Measurements from ENCODE around the gene OOSP1. TPM values are rescaled to one million over a fixed set of nuclear protein-coding genes. Genes with fewer than 3 reads are reported as not detected.

The OOSP1 gene
- total RNA-seq, 2 donors from 2014 or later, result not detected

GRCh38 chr11:59941091-59941490 lies 2.9 kb downstream of the OOSP1 start:
- Histone ChIP-seq H3K36me3 (ENCODE audit: control insufficient read depth, insufficient read depth, low read length) (no peaks in the 10 kb centered on the region), H3K9me3 (ENCODE audit: control insufficient read depth, low read length) (peaks cover 8% of the 10 kb centered on the region), H3K27ac (ENCODE audit: low read depth, low read length) (no peak overlapping the region), H3K4me1 (ENCODE audit: control insufficient read depth, insufficient read depth, low read length) (no peaks in the 10 kb centered on the region), H3K9ac (ENCODE audit: extremely low read depth, low read length, poor library complexity, severe bottlenecking) (no peak overlapping the region), H3K27me3 (ENCODE audit: control insufficient read depth, insufficient read depth, low read length, poor library complexity, severe bottlenecking) (no peaks in the 10 kb centered on the region), H3K4me3 (ENCODE audit: low read length) (no peak overlapping the region)
- DNase-seq, result no peak
- H3K9me3 Mint-ChIP-seq, result peaks cover 12% of the 10 kb centered on the region
- TF ChIP-seq CTCF (conservative IDR thresholded peaks at IDR 0.05), result no peak
- no peaks in the 10 kb centered on the region for H3K36me3 Mint-ChIP-seq (ENCODE audit: low read depth)
- H3K4me3 Mint-ChIP-seq, result no peak overlapping the region
- no peaks in the 10 kb centered on the region for H3K4me1 Mint-ChIP-seq
- no peaks in the 10 kb centered on the region for H3K27me3 Mint-ChIP-seq (ENCODE audit: insufficient read depth)
- WGBS, 2 experiments (ENCODE audit: insufficient coverage in 1 of 2, insufficient read length in 1 of 2), result 86 to 100% methylated on average over 2 to 4 of the region's 4 CpGs
- no peak overlapping the region for H3K27ac Mint-ChIP-seq

- no peaks in the 10 kb centered on the region for H3K27me3 Mint-ChIP-seq (ENCODE audit: insufficient read depth)
- H3K27ac ChIP-seq (ENCODE audit: low read depth, low read length), result no peak overlapping the region
Observed at GRCh38 chr11:59943997-59944714, 5.9 kb downstream of the OOSP1 start.

GRCh38 chr11:59944720-59945119 lies 6.5 kb downstream of the OOSP1 start:
- Mint-ChIP-seq H3K9me3 (peaks cover 14% of the 10 kb centered on the region), H3K27ac (no peak overlapping the region)

More at GRCh38 chr11:59943997-59944714, 5.9 kb downstream of the OOSP1 start:
- H3K9me3 ChIP-seq (ENCODE audit: control insufficient read depth, low read length), result peaks cover 8% of the 10 kb centered on the region
- no peaks in the 10 kb centered on the region for H3K27me3 ChIP-seq (ENCODE audit: control insufficient read depth, insufficient read depth, low read length, poor library complexity, severe bottlenecking)
- no peaks in the 10 kb centered on the region for H3K4me1 ChIP-seq (ENCODE audit: control insufficient read depth, insufficient read depth, low read length)
- H3K36me3 Mint-ChIP-seq (ENCODE audit: low read depth), result no peaks in the 10 kb centered on the region
- WGBS, 2 experiments (ENCODE audit: insufficient coverage in 1 of 2, insufficient read length in 1 of 2), result 88 to 100% methylated on average over 1 to 2 of the region's 3 CpGs
- no peaks in the 10 kb centered on the region for H3K4me1 Mint-ChIP-seq
- no peak overlapping the region for H3K4me3 Mint-ChIP-seq
- no peak for TF ChIP-seq CTCF (conservative IDR thresholded peaks at IDR 0.05)
- peak; percentile 70 for DNase-seq
- H3K4me3 ChIP-seq (ENCODE audit: low read length), result no peak overlapping the region
- H3K9me3 Mint-ChIP-seq, result peaks cover 14% of the 10 kb centered on the region
- H3K36me3 ChIP-seq (ENCODE audit: control insufficient read depth, insufficient read depth, low read length), result no peaks in the 10 kb centered on the region
- no peak overlapping the region for H3K9ac ChIP-seq (ENCODE audit: extremely low read depth, low read length, poor library complexity, severe bottlenecking)
- no peak overlapping the region for H3K27ac Mint-ChIP-seq

More at GRCh38 chr11:59944720-59945119, 6.5 kb downstream of the OOSP1 start:
- TF ChIP-seq CTCF (conservative IDR thresholded peaks at IDR 0.05), result no peak
- Mint-ChIP-seq H3K27me3 (ENCODE audit: insufficient read depth) (no peaks in the 10 kb centered on the region), H3K36me3 (ENCODE audit: low read depth) (no peaks in the 10 kb centered on the region), H3K4me1 (no peaks in the 10 kb centered on the region), H3K4me3 (no peak overlapping the region)
- Histone ChIP-seq H3K9ac (ENCODE audit: extremely low read depth, low read length, poor library complexity, severe bottlenecking) (no peak overlapping the region), H3K36me3 (ENCODE audit: control insufficient read depth, insufficient read depth, low read length) (no peaks in the 10 kb centered on the region), H3K27me3 (ENCODE audit: control insufficient read depth, insufficient read depth, low read length, poor library complexity, severe bottlenecking) (no peaks in the 10 kb centered on the region), H3K9me3 (ENCODE audit: control insufficient read depth, low read length) (peaks cover 8% of the 10 kb centered on the region), H3K27ac (ENCODE audit: low read depth, low read length) (no peak overlapping the region), H3K4me1 (ENCODE audit: control insufficient read depth, insufficient read depth, low read length) (no peaks in the 10 kb centered on the region), H3K4me3 (ENCODE audit: low read length) (no peak overlapping the region)
- 88 to 92% methylated on average over 2 of the region's 2 CpGs for WGBS, 2 experiments (ENCODE audit: insufficient coverage in 1 of 2, insufficient read length in 1 of 2)
- no peak for DNase-seq
